Measurements from ENCODE around the gene PRRG2. TPM values are rescaled to one million over a fixed set of nuclear protein-coding genes. Genes with fewer than 3 reads are reported as not detected.

The PRRG2 gene
- total and polyA plus RNA-seq, 2 of the 13 experiments (the other 11 are each of a cell fraction or from before 2014, with no cell fraction given): 0.66 to 0.82 TPM

DNA sequence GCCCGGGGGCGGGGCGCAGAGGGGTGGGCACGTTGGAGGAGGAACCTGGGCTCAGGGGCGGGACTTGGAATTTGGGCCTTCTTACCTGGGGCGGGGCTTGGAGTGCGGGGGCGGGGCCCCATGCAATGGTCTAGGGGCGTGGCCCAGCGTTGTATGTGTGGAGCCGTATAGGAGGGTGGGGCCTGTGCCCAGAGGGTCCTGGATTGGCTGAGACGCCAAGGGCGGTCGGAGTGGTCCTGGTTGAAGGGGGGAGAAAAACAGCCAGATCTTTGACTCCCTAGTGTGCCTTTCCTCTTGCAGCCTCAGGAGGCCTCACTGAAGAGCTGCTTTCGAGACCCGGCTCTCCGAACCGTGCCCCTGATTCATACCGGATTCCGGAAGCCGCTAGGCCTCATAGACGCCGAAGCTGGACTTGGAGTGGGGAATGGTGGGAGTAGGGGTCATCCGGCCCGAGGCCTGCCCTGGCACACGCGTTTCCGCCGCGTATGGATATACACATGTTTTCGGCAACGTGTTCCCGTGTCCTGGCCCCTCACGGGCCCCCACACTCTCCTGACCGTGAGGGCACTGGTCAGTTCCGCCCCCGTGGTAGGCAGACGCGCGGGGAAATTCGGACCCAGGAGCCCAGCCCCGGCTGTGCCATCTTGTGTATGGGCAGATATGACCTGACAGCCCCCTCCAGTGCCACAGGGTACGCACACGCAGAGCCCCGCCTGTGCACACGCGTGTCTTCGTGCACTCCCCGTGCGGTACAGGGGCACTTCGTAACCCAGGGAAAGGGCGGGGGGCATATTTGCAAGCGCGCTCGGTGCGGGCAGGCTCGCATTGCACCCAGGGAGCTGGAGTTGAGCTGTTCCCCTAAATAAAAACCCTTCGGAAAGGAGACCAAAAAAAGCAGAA is 9.2 kb downstream of the PRRG2 start (continued):
- TF ChIP-seq IRF9 (CRISPR knock-in tag; IDR thresholded peaks at IDR 0.05; ENCODE audit: borderline replicate concordance) (no peak), TMF1 (CRISPR knock-in tag; IDR thresholded peaks at IDR 0.05; ENCODE audit: low read depth) (peak; percentile 87), TFDP1 (CRISPR knock-in tag; IDR thresholded peaks at IDR 0.05; ENCODE audit: borderline replicate concordance) (peak; percentile 24; the same call in 1 of the 2 replicates), HOMEZ (CRISPR knock-in tag; IDR thresholded peaks at IDR 0.05; ENCODE audit: low read depth) (no peak), PHB2 (IDR thresholded peaks at IDR 0.05; ENCODE audit: partially characterized antibody) (no peak), ZMYM4 (CRISPR knock-in tag; IDR thresholded peaks at IDR 0.05) (0 out of 2 replicates have a peak, but pooled peaks have one; percentile 37), TEAD2 (CRISPR knock-in tag; IDR thresholded peaks at IDR 0.05) (no peak), AHDC1 (CRISPR knock-in tag; IDR thresholded peaks at IDR 0.05; ENCODE audit: borderline replicate concordance) (peak; percentile 50; the same call in 1 of the 2 replicates)
- TF ChIP-seq, protein P1, sequence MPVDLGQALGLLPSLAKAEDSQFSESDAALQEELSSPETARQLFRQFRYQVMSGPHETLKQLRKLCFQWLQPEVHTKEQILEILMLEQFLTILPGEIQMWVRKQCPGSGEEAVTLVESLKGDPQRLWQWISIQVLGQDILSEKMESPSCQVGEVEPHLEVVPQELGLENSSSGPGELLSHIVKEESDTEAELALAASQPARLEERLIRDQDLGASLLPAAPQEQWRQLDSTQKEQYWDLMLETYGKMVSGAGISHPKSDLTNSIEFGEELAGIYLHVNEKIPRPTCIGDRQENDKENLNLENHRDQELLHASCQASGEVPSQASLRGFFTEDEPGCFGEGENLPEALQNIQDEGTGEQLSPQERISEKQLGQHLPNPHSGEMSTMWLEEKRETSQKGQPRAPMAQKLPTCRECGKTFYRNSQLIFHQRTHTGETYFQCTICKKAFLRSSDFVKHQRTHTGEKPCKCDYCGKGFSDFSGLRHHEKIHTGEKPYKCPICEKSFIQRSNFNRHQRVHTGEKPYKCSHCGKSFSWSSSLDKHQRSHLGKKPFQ (CRISPR knock-in tag; IDR thresholded peaks at IDR 0.05; ENCODE audit: insufficient replicate concordance): no peak
- TF ChIP-seq, protein P2, sequence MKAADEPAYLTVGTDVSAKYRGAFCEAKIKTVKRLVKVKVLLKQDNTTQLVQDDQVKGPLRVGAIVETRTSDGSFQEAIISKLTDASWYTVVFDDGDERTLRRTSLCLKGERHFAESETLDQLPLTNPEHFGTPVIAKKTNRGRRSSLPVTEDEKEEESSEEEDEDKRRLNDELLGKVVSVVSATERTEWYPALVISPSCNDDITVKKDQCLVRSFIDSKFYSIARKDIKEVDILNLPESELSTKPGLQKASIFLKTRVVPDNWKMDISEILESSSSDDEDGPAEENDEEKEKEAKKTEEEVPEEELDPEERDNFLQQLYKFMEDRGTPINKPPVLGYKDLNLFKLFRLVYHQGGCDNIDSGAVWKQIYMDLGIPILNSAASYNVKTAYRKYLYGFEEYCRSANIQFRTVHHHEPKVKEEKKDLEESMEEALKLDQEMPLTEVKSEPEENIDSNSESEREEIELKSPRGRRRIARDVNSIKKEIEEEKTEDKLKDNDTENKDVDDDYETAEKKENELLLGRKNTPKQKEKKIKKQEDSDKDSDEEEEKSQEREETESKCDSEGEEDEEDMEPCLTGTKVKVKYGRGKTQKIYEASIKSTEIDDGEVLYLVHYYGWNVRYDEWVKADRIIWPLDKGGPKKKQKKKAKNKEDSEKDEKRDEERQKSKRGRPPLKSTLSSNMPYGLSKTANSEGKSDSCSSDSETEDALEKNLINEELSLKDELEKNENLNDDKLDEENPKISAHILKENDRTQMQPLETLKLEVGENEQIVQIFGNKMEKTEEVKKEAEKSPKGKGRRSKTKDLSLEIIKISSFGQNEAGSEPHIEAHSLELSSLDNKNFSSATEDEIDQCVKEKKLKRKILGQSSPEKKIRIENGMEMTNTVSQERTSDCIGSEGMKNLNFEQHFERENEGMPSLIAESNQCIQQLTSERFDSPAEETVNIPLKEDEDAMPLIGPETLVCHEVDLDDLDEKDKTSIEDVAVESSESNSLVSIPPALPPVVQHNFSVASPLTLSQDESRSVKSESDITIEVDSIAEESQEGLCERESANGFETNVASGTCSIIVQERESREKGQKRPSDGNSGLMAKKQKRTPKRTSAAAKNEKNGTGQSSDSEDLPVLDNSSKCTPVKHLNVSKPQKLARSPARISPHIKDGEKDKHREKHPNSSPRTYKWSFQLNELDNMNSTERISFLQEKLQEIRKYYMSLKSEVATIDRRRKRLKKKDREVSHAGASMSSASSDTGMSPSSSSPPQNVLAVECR (CRISPR knock-in tag; IDR thresholded peaks at IDR 0.05; ENCODE audit: borderline replicate concordance): peak; percentile 68

All from HepG2 (cell line).